ENCODE measurements around the gene DHX29.
A peak's percentile ranks its signal among the peaks of the same experiment; 100 is the strongest.
"Not testable (repeated sequence)": the region's sequence is repeated elsewhere in the genome, so short reads cannot be mapped to it uniquely, and the experiment has no call there.

Gene DHX29

DNA sequence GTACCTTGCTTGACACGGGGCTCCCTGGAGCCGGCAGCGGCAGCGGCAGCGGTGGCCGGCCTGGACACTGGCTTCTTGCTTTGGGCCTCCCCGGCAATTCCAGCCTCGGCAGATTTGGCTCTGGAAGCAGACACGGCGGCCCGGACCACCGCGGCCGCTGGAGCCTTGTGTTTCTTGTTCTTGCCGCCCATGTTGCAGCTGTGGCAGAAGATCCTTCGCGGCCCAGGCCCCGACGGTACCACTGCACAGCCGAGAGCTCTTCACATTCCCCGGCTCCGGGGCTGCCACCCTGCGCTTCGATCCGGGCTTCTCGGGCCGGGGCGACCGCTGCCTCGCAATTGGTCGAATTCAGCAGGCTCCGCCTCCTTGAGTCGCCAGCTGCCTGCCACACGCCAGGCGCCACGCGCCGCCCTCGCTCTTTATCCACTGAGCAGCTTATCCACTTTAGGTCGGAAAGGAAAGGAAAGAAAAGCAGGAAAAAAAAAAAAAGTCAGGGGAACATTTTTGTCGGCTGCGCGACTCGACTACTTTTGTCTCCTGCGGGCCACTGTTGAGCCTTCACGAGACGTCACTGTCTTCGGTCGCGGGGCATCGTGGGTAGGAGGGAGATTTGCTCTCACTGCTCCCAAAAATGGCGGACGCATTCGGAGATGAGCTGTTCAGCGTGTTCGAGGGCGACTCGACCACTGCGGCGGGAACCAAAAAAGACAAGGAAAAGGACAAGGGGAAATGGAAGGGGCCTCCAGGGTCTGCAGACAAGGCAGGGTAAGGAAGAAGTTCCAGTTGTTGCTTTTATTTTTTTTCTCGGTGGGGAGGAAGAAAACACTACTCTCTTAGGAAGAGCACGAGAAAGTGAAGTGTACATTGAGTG lies at the start of gene DHX29, which contains the start of gene MTREX:
TSS of gene DHX29 (minus strand) at position 312 of the 871 bp plus-strand sequence. CDS start at position 191, 121 bp downstream.
TSS of gene MTREX (plus strand) at position 607 of the 871 bp plus-strand sequence. CDS start at position 632, 25 bp downstream.
- DNase-seq, result peak; percentile 88

DNA sequence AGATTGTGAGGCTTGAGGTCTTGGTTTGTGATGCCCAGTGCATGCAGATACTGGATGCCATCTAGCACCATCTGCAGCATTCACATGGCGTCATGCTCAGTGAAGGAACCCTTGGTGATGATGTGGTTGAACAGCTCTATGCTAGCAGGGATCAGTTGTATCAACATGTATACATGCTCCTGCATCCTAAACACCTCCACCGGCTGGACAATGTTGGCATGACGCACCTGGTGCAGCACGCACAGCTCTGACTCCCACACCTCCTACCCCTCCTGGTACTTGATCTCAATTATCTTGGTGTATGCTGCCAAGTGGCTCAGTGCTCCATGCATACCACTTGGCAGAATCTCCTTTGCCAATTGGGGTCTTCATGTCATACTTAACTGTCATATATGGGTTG lies 49.4 kb upstream of the DHX29 start:
- no peak for DNase-seq

GRCh38 chr5:55350754-55351153 lies 43.3 kb upstream of the DHX29 start:
- no peak for DNase-seq

DNA sequence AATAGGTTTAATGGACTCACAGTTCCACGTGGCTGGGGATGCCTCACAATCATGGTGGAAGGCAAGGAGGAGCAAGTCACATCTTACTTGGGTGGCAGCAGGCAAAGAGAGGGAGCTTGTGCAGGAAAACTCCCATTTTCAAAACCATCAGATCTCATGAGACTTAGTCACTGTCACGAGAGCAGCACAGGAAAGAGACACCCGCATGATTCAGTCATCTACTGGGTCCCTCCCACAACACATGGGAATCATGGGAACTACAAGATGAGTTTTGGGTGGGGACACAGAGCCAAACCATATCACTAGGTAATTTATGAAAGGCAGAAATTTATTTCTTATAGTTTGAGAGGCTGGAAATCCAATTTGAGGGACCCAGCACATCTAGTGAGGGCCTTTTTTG lies 40.3 kb upstream of the DHX29 start:
- DNase-seq, result no peak

- no peak for DNase-seq
Observed at GRCh38 chr5:55345327-55345726, 37.8 kb upstream of the DHX29 start.

DNA sequence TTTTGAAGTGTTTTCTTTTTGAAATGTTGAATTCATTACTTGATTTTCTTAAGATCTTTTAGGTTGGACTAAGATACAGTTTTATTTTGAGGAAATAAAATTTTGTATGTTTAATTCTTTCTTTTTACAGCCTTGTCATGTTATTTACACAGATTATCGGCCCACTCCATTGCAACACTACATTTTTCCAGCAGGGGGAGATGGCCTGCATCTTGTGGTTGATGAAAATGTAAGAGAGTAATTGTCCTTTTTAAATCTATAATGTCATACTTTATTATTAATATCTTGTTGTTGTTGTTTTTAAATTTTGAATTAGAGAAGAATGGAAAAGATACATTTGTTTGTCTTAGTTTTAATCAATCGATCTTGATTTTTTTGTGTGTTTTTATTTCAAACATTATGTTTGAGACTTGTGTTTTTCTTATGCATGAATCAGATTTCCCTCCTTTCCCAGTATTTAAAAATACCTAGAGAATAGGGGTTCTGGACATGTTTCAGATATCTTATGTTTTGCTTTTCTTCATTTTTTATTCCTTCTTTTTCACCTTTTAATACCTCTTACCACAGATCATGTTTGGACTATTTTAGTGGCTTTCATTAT lies 37.0 kb upstream of the DHX29 start:
- DNase-seq, result peak; percentile 55

GRCh38 chr5:55343609-55344008 lies 36.1 kb upstream of the DHX29 start:
- no peak for DNase-seq

DNA sequence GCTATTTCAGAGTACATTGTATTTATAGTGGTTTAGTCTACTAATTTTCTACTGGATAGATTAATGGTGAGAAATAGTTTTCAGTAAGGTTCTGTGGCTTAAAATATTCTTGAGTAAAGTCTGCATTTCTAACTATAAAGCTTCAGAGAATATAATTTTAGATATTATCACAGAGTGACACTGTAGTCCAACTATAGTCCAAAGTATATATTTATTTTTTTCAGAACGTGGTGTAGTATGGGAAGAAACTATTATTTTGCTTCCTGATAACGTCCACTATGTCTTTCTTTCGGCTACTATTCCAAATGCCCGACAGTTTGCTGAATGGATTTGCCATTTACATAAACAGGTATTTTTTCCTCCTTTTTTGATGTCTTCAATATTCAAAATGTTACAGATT lies 35.6 kb upstream of the DHX29 start:
- DNase-seq, result no peak

GRCh38 chr5:55338810-55339243 lies 31.3 kb upstream of the DHX29 start:
- DNase-seq, result no peak

DNA sequence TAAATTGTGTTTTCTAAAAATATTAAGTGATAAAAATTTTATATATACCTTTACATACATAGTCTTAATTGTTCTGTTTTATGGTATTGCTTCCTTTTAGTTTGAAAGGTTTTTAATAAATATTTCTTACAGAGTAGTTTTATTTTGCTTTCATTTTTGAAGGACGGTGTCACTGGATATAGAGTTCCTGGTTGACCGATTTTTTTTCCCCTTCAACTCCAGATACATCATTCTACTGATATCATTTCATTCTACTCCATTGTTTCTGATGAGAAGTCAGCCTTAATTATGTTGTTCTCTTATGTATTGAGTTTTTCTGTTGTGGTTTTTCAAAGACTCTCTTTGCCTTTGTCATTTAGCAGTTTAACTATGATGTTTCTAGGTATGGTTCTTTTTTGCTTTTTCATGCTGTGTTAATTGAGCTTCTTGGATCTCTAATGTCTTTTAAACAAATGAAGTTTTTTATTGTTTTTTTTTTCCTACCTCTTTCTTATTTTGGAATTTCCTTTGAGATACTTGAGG lies 30.7 kb upstream of the DHX29 start:
- no peak for DNase-seq

DNA sequence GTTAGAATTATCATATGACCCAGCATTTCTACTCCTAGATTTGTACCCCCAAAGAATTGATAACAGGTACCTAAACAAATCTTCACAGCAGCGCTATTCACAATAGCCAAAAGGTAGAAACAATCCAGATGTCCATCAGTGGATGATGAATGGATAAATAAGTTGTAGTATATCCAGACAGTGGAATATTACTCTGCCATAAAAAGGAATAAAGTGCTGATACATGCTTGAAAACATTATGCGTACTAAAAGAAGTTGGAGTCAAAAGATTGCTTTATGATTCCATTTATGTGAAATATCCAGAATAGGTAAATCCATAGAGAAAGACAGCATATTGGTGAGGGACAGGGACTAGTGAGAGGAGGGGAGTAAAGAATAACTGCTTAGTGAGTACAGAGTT lies 26.3 kb upstream of the DHX29 start:
- no peak for DNase-seq

GRCh38 chr5:55333017-55333416 lies 25.5 kb upstream of the DHX29 start:
- DNase-seq, result no peak

DNA sequence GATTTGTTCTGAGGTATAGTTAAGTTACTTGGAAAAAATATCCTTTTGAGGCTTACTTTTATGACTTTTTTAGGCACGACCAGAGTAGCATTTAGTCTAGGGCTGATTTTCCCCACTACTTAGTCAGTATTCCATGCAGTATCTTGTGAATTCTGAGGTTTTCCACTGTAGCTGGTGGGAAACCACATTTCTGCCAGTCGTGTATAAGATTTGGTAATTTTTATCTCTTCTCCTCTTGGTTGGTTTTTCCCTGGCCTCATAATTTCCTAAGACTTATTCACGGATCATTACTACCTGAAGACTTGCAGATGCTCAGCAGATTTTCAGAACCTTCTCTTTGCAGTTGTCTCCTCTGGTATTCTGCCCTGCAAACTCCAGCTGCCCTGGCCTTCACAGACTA lies 23.8 kb upstream of the DHX29 start:
- no peak for DNase-seq

DNA sequence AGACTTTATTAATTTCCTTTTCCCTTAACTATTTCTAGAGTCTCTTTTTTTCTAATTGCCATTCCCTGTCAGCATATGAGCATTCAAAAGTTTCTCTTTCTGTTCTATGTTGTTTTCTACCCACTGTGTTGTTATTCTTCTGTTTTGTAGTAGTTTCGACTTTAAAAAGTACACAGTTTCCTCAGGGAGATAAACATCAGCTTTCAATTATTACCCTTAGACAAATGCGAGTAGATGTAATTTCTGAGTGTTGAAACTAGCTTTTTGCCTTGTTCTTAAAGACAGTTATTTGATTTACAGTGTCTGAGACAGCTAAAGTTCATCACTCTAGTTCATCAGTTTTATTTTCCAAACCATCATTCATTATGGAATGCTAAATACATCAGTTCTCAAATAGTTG lies 19.8 kb upstream of the DHX29 start:
- DNase-seq, result no peak

GRCh38 chr5:55325621-55326020 lies 18.1 kb upstream of the DHX29 start:
- DNase-seq, result no peak

DNA sequence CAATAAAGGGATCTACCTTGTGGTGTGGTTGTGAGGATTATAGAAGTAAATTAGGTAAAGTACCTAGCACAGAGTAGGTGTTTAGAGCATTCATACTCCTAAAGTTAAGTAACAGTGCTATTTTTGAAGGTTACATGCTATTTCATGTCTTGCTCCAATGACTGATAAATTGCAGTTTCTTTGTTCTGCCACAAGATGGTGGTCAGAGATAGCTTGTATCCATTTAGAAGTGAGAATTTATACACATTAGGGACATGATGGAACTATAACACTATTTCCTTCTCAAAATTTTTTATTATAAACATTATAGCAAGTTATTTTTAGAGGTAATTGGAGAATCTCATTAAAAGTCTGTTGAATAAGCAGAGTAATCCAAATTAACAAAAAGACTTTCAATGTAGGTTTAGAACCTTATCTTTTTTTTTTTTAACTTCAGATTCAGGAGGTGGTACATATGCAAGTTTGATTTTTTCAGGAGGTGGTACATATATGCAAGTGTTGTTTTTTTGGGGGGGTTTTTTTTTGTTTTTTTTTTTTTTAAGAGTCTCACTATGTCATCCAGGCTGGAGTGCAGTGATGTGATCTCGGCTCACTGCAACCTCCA lies 17.4 kb upstream of the DHX29 start:
- no peak for DNase-seq

DNA sequence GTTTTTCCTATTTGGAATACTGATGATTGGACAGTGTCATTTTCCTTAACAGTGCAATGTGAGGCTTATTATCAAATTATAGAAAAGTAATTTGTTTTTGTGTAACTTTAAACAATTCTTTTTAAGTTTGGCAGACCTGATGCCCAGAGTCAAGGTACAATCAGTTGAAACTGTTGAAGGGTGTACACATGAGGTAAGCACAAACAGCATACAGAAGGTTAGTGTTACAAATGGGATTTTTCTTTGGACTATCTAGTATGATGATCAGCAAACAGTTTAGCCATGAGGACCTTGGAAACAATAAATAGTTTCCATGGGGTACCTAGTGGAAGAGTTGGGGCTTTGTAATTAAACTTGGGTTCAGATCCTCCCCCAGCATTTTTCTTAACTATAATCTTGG lies 16.5 kb upstream of the DHX29 start:
- DNase-seq, result no peak

- no peak for DNase-seq
Observed at GRCh38 chr5:55320571-55320970, 13.1 kb upstream of the DHX29 start.

DNA sequence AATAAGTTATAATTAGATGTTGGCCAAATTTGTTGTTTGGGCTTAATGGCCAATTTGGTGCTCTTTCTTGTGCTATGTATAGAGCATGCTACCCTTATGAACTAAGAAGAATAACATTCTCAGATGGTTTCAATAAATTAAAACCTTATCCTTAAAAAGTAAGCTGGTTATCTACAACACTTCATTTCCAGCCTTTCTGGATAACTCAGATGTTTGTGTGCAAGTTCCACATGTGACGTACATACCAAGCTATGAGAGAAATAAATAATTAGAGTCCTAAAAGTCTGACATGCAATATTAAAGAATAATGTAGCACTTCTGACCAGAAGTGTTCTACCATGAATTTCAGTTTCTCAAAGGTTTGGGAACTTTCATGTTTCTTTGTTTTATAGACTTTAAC lies 12.0 kb upstream of the DHX29 start:
- no peak for DNase-seq

GRCh38 chr5:55318237-55318636 lies 10.7 kb upstream of the DHX29 start:
- DNase-seq, result not testable (repeated sequence)

DNA sequence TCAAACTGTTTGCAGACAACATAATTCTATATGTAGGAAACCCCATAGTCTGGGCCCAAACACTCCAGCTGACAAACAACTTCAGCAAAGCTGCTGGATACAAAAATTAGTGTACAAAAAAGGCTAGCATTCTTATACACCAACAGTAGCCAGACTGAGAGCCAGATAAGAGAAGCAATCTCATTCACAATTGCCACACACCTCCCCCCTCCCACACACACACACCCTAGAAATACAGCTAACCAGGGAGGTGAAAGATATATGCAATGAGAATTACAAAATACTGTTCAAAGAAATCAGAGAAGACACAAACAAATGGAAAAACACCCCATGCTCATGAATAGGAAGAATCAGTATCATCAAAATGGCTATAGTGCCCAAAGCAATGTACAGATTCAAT lies 9.3 kb upstream of the DHX29 start:
- no peak for DNase-seq

DNA sequence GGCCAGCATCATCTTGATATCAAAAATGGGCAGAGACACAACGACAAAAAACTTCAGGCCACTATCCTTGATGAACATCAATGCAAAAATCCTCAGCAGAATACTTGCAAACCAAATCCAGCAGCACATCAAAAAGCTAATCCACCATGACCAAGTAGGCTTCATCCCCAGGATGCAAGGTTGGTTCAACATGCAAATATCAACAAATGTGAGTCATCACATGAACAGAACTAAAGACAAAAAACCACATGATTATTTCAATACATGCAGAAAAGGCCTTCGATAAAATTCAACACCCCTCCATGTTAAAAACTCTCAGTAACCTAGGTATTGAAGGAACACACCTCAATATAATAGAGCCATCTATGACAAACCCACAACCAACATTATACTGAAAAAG lies 8.8 kb upstream of the DHX29 start:
- DNase-seq, result no peak

DNA sequence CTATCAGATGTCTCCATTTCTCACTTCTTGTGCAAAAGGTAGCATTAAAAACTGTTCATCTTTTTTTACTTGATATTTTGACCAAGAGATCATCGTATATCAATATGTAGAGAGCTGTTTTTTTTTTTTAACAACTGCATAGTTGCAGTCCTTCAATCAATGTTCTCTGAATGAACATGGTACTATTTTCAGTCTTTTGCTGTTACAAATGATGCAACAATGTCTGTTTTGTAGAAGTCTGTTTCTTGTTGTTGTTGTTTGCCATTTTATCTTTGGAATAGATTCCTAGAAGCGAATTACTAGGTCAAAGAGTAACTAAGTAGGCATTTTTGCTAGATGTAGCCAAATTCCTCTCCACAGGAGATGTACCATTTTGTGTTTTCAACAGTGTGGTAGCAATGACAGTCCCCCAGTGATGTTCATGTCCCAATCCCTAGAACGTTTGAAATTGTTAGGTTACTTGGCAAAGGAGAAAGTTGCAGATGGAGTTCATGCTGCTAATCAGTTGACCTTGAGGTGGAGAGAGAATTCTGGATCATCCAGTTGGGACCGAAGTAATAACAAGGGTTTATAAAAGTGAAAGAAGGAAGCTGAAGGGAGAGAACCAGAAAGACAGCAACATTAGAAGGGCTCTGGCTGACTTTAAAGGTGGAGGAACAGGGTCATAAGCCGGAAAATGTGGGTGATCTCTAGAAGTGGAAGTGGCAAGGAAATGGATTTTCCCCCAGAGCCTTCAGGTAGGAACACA lies 6.5 kb upstream of the DHX29 start:
- DNase-seq, result no peak

Measured in activated T-cell treated with anti-CD3 and anti-CD28 coated beads, Interleukin-2, amount 50 U/mL, for 1 hour (primary cell).